Hepatocyte (in vitro differentiated cells): ENCODE data around the gene GNAT2. TPM values are rescaled to one million over a fixed set of nuclear protein-coding genes. Genes with fewer than 3 reads are reported as not detected.

ENCODE experiments used
- DNase-seq: peaks from one replicate; pipeline ENCODE4 v3.0.0-alpha.2; 2016; ENCODE audit warnings: low spot score
- H2AFZ ChIP-seq: fragments of 200-600 bp; sonication (generic); 2 replicates; pipeline ENCODE4 v1.6.0; 2016; ENCODE audit warnings: antibody characterized with exemption, mild to moderate bottlenecking
- H3K27ac ChIP-seq: fragments of 200-600 bp; sonication (generic); 2 replicates; pipeline ENCODE4 v1.5.1; 2016; ENCODE audit warnings: mild to moderate bottlenecking
- H3K27me3 ChIP-seq: fragments of 200-600 bp; sonication (generic); 2 replicates; pipeline ENCODE4 v1.6.1; 2016
- H3K36me3 ChIP-seq: fragments of 200-600 bp; sonication (generic); replicated peaks from 2 replicates; pipeline ENCODE4 v1.5.1; 2016; ENCODE audit warnings: low read depth; ENCODE audit not compliant: insufficient read depth
- H3K4me1 ChIP-seq: fragments of 200-600 bp; sonication (generic); 2 replicates; pipeline ENCODE4 v1.5.1; 2016; ENCODE audit warnings: mild to moderate bottlenecking, moderate library complexity; ENCODE audit not compliant: insufficient read depth
- H3K4me2 ChIP-seq: fragments of 200-600 bp; sonication (generic); 2 replicates; pipeline ENCODE4 v1.6.0; 2016
- H3K4me3 ChIP-seq: fragments of 200-600 bp; sonication (generic); 2 replicates; pipeline ENCODE4 v1.5.1; 2016; ENCODE audit warnings: mild to moderate bottlenecking
- H3K79me2 ChIP-seq: fragments of 200-600 bp; sonication (generic); 2 replicates; pipeline ENCODE4 v1.6.0; 2017; ENCODE audit warnings: mild to moderate bottlenecking
- H3K9me2 ChIP-seq: fragments of 200-600 bp; sonication (generic); replicated peaks from 2 replicates; pipeline ENCODE4 v1.6.0; 2017; ENCODE audit warnings: mild to moderate bottlenecking; ENCODE audit not compliant: insufficient read depth
- H3K9me3 ChIP-seq: fragments of 200-600 bp; sonication (generic); 2 replicates; pipeline ENCODE4 v1.5.1; 2016; ENCODE audit warnings: low read depth, mild to moderate bottlenecking
- H4K20me1 ChIP-seq: fragments of 200-600 bp; sonication (generic); 2 replicates; pipeline ENCODE4 v1.6.0; 2016; ENCODE audit warnings: mild to moderate bottlenecking; ENCODE audit not compliant: insufficient read depth, poor library complexity, severe bottlenecking
- CTCF ChIP-seq: fragments of 200-600 bp; sonication (generic); IDR thresholded peaks from 2 replicates; pipeline ENCODE4 v1.5.1; 2016; ENCODE audit warnings: antibody characterized with exemption, mild to moderate bottlenecking; ENCODE audit not compliant: poor library complexity
- EZH2 ChIP-seq: fragments of 200-600 bp; sonication (generic); IDR thresholded peaks from 2 replicates; pipeline ENCODE4 v1.6.1; 2016; ENCODE audit warnings: antibody characterized with exemption, mild to moderate bottlenecking, borderline replicate concordance
- EZH2phosphoT487 ChIP-seq: fragments of 200-600 bp; sonication (generic); IDR thresholded peaks from one replicate; pipeline ENCODE4 v1.6.1; 2018; ENCODE audit warnings: antibody characterized with exemption, mild to moderate bottlenecking, low read depth, moderate library complexity; ENCODE audit not compliant: unreplicated experiment, severe bottlenecking
- WGBS: methylation state at CpG from one replicate; pipeline ENCODE4 v1.1.6; 2016; ENCODE audit warnings: low lambda C conversion rate; ENCODE audit errors: missing lambda C conversion rate; 5-methylcytosine and 5-hydroxymethylcytosine counted together
- polyA plus RNA-seq: library from polyadenylated mRNA; unstranded; fragments of >200 nt; fragmentation: Nextera tagmentation; extraction: Ambion mirVana; gene quantifications from 2 replicates; pipeline ENCODE4 v1.2.1, GENCODE V29; 2016
- total RNA-seq: library from RNA; depleted of rRNA; stranded (reverse); fragments of >200 nt; gene quantifications from 2 replicates; pipeline ENCODE4 v1.2.3, GENCODE V29; 2014

GNAT2 gene
- total and polyA plus RNA-seq, 2 experiments from 2014 or later, result 0.18 TPM; not detected in 1

GRCh38 chr1:109564194-109564878 is 55.1 kb downstream of the GNAT2 start:
- H2AFZ ChIP-seq, result no peak overlapping the region
- H3K4me2 ChIP-seq, result peak overlapping the region; percentile 13
- TF ChIP-seq EZH2phosphoT487, result no peak
- TF ChIP-seq EZH2, result no peak
- no peak for TF ChIP-seq CTCF
- H3K9me3 ChIP-seq, result no peaks in the 10 kb centered on the region
- H3K4me1 ChIP-seq, result peaks cover 54% of the 10 kb centered on the region
- no peak for DNase-seq
- peaks cover 100% of the 10 kb centered on the region for H3K79me2 ChIP-seq
- H4K20me1 ChIP-seq, result peaks cover 83% of the 10 kb centered on the region
- no peaks in the 10 kb centered on the region for H3K36me3 ChIP-seq
- 67% methylated on average over 7 of the region's 7 CpGs for WGBS
- no peak overlapping the region for H3K4me3 ChIP-seq
- H3K27me3 ChIP-seq, result no peaks in the 10 kb centered on the region
- H3K9me2 ChIP-seq, result no peaks in the 10 kb centered on the region
- peak overlapping the region; percentile 8 for H3K27ac ChIP-seq

DNA sequence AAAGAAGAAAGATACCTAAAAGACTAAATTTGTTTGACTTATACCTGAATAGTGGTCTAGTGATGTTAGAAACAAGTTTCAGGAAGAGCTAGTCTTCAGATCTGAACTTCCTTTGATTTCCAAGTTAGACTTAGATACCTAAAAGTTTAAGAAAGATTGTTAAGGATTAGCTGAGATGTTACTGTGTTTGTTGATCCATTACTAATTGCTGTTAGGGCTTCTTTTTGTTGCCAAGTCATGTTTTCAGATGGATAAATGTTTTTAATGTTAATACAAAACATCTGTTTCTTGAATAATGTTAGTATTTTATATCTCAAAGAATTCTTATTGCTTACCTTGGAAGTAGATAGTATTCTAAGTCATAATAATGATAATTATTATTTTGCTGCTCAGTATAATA is 59.4 kb downstream of the GNAT2 start:
- H3K4me2 ChIP-seq, result no peak overlapping the region
- H3K4me1 ChIP-seq, result peaks cover 32% of the 10 kb centered on the region
- H3K9me2 ChIP-seq, result no peaks in the 10 kb centered on the region
- H2AFZ ChIP-seq, result no peak overlapping the region
- H3K27me3 ChIP-seq, result no peaks in the 10 kb centered on the region
- TF ChIP-seq CTCF, result no peak
- TF ChIP-seq EZH2phosphoT487, result no peak
- no peak for TF ChIP-seq EZH2
- H4K20me1 ChIP-seq, result peaks cover 97% of the 10 kb centered on the region
- no peaks in the 10 kb centered on the region for H3K36me3 ChIP-seq
- no peak overlapping the region for H3K27ac ChIP-seq
- H3K9me3 ChIP-seq, result no peaks in the 10 kb centered on the region
- DNase-seq, result no peak
- no peak overlapping the region for H3K4me3 ChIP-seq
- peaks cover 100% of the 10 kb centered on the region for H3K79me2 ChIP-seq

DNA sequence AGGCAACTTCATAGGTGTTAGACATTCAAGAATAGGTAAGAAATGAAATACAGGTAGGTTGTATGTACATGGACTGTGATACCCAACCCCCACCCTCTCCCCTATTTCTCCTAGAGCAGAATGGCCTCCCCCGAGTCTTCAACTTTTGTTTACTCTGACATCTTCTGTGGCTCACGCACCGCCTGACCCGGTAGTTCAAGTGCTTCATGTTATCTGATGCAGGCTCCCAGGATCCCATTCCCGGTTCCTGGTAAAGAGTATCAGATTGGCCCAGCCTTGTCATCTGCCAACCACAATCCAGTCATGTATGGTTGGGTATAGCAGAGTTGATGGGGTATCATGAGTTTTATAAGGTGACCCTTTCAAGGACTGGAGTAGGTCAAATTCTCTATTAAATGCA is 61.9 kb downstream of the GNAT2 start:
- WGBS, result 79% methylated on average over 5 of the region's 5 CpGs
- H4K20me1 ChIP-seq, result peaks cover 98% of the 10 kb centered on the region
- H3K36me3 ChIP-seq, result no peaks in the 10 kb centered on the region
- no peak overlapping the region for H3K27ac ChIP-seq
- H2AFZ ChIP-seq, result no peak overlapping the region
- TF ChIP-seq EZH2phosphoT487 (no peak), EZH2 (no peak), CTCF (no peak)
- peaks cover 100% of the 10 kb centered on the region for H3K79me2 ChIP-seq
- H3K27me3 ChIP-seq, result no peaks in the 10 kb centered on the region
- no peaks in the 10 kb centered on the region for H3K9me2 ChIP-seq
- H3K4me3 ChIP-seq, result no peak overlapping the region
- no peak for DNase-seq
- H3K4me2 ChIP-seq, result no peak overlapping the region
- peaks cover 13% of the 10 kb centered on the region for H3K4me1 ChIP-seq
- H3K9me3 ChIP-seq, result no peaks in the 10 kb centered on the region
